22Rv1 (cell line): ENCODE measurements around the gene KIRREL3.

Source experiments
- CTCF ChIP-seq: fragments of 450-650 bp; IDR thresholded peaks from 2 replicates; pipeline ENCODE4 v1.5.1; 2017; ENCODE audit warnings: mild to moderate bottlenecking
- ZFX ChIP-seq: fragments of 450-650 bp; IDR thresholded peaks from 2 replicates; pipeline ENCODE4 v1.6.1; 2017; ENCODE audit warnings: antibody characterized with exemption, borderline replicate concordance

GRCh38 chr11:126734752-126735151 is 265.8 kb downstream of the KIRREL3 start:
- no peak for TF ChIP-seq CTCF
- TF ChIP-seq ZFX, result no peak
